Gastroesophageal sphincter (tissue), 4 donors: ENCODE data around the gene LDLRAD4. TPM values are rescaled to one million over a fixed set of nuclear protein-coding genes. Genes with fewer than 3 reads are reported as not detected.

Source experiments
- ATAC-seq: fragments of 150-250 bp; one replicate; pipeline ENCODE4 v1.9.1; 2016; ENCODE audit warnings: mild to moderate bottlenecking, moderate library complexity
- H3K27ac ChIP-seq, 4 donors: fragments of 200-600 bp; sonication (generic) in 3 of 4; 1 replicate in 3 of 4; 2 replicates in 1 of 4; pipeline ENCODE4 v1.5.1; 2016 to 2019
- H3K27me3 ChIP-seq: fragments of 200-600 bp; sonication (generic); one replicate; pipeline ENCODE4 v1.5.1; 2019
- H3K36me3 ChIP-seq, 2 donors: fragments of 200-600 bp; sonication (generic); one replicate each; pipeline ENCODE4 v1.5.1; 2019; ENCODE audit warnings: control low read depth in 1 of 2
- H3K4me1 ChIP-seq, 3 donors: fragments of 200-600 bp; sonication (generic); 1 replicate in 2 of 3; 2 replicates in 1 of 3; pipeline ENCODE4 v1.5.1; 2016 to 2019; ENCODE audit warnings: control low read depth in 2 of 3
- H3K4me3 ChIP-seq, 2 donors: fragments of 200-600 bp; sonication (generic); one replicate each; pipeline ENCODE4 v1.5.1; 2019; ENCODE audit warnings: mild to moderate bottlenecking in 1 of 2, moderate library complexity in 1 of 2
- H3K9me3 ChIP-seq, 3 donors: fragments of 200-600 bp; sonication (generic); one replicate each; pipeline ENCODE4 v1.5.1; 2017 to 2019; ENCODE audit warnings: control low read depth in 2 of 3
- EP300 ChIP-seq: sonication (generic); formaldehyde crosslinking; IDR thresholded peaks from one replicate; pipeline ENCODE4 v1.6.1; 2017; ENCODE audit warnings: antibody characterized with exemption, mild to moderate bottlenecking
- POLR2A ChIP-seq, 2 donors: fragments of 450-650 bp; IDR thresholded peaks; one replicate each; pipeline ENCODE4 v1.6.1; 2017; ENCODE audit warnings: antibody characterized with exemption in 2 of 2, mild to moderate bottlenecking in 2 of 2, moderate library complexity in 1 of 2
- POLR2AphosphoS5 ChIP-seq: sonication (generic); formaldehyde crosslinking; IDR thresholded peaks from one replicate; pipeline ENCODE4 v1.6.1; 2017; ENCODE audit warnings: antibody characterized with exemption
- WGBS, 2 donors: methylation state at CpG; one replicate each; pipeline ENCODE4 v1.1.5; 2018; ENCODE audit warnings: low coverage in 1 of 2; 5-methylcytosine and 5-hydroxymethylcytosine counted together
- total RNA-seq, 4 donors: library from RNA; depleted of rRNA; stranded (reverse); fragments of >200 nt; gene quantifications; one replicate each; pipeline ENCODE4 v1.1.0, GENCODE V29; 2016
- TF ChIP-seq, protein P1 (sequence below), 4 experiments: fragments of 200-600 bp in 2 of 4; fragments of 450-650 bp in 2 of 4; sonication (generic) in 1 of 4; IDR thresholded peaks; one replicate each; pipeline ENCODE4 v1.5.1; 2017 to 2019; ENCODE audit warnings: antibody characterized with exemption in 4 of 4, mild to moderate bottlenecking in 2 of 4, moderate library complexity in 2 of 4

Gene LDLRAD4
- total RNA-seq, 4 donors from 2014 or later = 28.1 to 85.9 (median 55.2) TPM

DNA sequence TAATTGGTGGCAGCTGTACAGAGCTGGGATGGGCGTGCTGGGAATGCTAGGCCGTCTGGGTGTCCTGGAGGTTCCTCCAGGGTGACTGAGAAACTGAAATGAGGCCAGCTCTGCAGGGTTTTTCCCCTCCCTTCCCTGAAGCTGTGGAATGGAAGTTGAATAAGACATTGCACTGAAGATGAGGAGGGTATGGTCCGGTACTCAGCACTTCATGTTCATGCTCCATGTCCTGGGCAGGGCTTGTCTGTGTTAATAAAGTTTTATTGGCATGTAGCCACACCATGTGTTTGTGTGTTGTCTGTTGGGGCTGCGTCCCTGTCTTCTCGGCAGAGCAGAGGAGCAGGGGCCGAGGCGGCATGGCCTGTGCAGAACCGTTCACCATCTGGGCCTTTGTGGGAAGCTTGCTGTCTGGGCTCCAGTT is 154.0 kb downstream of the LDLRAD4 start:
- Histone ChIP-seq H3K27ac (no peak overlapping the region), H3K9me3 (no peaks in the 10 kb centered on the region), H3K27me3 (no peaks in the 10 kb centered on the region), H3K36me3 (no peaks in the 10 kb centered on the region), H3K4me3 (no peak overlapping the region), H3K4me1 (peaks cover 0 to 64% (median 13%) of the 10 kb centered on the region in 3 donors)
- 43 to 77% methylated on average over 2 to 7 of the region's 8 CpGs for WGBS, 2 donors
- no peak for ATAC-seq
- TF ChIP-seq, protein P1, sequence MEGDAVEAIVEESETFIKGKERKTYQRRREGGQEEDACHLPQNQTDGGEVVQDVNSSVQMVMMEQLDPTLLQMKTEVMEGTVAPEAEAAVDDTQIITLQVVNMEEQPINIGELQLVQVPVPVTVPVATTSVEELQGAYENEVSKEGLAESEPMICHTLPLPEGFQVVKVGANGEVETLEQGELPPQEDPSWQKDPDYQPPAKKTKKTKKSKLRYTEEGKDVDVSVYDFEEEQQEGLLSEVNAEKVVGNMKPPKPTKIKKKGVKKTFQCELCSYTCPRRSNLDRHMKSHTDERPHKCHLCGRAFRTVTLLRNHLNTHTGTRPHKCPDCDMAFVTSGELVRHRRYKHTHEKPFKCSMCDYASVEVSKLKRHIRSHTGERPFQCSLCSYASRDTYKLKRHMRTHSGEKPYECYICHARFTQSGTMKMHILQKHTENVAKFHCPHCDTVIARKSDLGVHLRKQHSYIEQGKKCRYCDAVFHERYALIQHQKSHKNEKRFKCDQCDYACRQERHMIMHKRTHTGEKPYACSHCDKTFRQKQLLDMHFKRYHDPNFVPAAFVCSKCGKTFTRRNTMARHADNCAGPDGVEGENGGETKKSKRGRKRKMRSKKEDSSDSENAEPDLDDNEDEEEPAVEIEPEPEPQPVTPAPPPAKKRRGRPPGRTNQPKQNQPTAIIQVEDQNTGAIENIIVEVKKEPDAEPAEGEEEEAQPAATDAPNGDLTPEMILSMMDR (IDR thresholded peaks at IDR 0.05) = no peak
- no peak for TF ChIP-seq EP300
- TF ChIP-seq POLR2AphosphoS5 = no peak

DNA sequence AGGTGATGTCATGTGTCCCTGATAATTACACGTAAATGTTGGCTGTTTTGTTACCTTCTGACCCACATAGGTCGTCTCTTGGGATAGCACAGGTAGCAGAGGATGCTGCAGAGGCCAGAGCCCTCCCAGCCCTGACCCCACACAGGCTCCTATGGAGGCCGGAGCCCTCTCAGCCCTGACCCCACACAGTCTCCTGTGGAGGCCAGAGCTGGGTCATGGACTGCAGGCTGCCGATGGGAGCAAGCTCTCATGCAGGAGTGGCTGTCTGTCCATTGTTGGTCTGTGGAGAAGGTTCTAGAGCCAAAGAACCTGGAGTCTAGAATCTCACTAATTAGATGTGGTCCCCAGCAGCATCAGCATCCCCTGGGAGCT is 155.5 kb downstream of the LDLRAD4 start:
- Histone ChIP-seq H3K4me1 (peaks cover 0 to 75% (median 13%) of the 10 kb centered on the region in 3 donors), H3K36me3 (no peaks in the 10 kb centered on the region), H3K27ac (peak overlapping the region in 1 of 4 donors; percentile 72), H3K9me3 (no peaks in the 10 kb centered on the region), H3K4me3 (no peak overlapping the region), H3K27me3 (no peaks in the 10 kb centered on the region)
- no peak for ATAC-seq
- WGBS, 2 donors = 70 to 84% methylated on average over 2 of the region's 4 CpGs
- TF ChIP-seq POLR2AphosphoS5 (no peak), POLR2A (IDR thresholded peaks at IDR 0.05) (no peak), EP300 (no peak)
- TF ChIP-seq, protein P1 (IDR thresholded peaks at IDR 0.05) = no peak

DNA sequence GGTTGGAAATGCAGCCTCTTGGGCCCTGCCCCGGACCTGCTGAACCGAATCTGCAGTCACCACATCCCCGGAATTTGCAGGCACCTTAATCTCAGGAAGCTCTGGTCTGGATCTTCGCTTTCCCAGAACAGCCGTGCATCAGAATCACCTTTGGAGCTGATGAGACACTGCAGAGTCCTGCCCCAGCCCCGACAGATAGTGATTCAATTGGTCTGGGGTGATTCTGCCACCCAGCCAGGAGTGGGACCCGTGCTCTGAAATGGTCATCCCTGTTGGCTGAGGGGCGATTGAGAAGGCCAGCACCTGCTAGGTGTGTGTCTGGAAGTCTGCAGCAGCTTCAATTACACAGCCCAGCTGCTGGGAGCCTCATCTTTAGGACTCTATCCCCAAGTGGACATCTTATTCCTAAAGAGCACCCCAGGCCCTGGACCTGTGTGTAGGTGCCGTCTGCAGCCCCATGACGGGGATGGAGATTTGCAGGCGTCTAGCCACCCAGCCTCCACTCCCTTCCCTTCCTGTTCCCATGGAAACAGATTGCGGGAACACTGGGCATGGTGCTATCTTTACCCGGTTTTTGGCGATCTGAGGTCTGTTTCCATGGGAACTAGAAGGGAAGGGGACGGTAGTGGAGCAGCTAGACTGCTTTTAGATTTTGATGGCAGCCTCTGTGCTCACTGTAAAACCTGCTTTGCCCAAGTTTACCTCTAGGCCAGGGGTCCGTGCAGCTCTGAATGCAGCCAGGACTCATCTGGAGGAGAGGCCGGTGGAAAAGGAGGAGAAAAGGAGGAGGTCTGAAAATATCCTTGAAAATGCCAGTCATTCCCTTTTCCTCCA is 156.1 kb downstream of the LDLRAD4 start:
- 14 to 28% methylated on average over 2 to 3 of the region's 17 CpGs for WGBS, 2 donors
- no peaks in the 10 kb centered on the region for H3K9me3 ChIP-seq
- peaks cover 0 to 75% (median 19%) of the 10 kb centered on the region in 3 donors for H3K4me1 ChIP-seq
- H3K27me3 ChIP-seq = no peaks in the 10 kb centered on the region
- no peak overlapping the region for H3K4me3 ChIP-seq
- no peaks in the 10 kb centered on the region for H3K36me3 ChIP-seq
- peak overlapping the region in 3 of 4 donors; percentile 62 to 72 (median 72) for H3K27ac ChIP-seq
- TF ChIP-seq, protein P1 (IDR thresholded peaks at IDR 0.05) = no peak
- TF ChIP-seq POLR2AphosphoS5 = no peak
- TF ChIP-seq EP300 = no peak
- TF ChIP-seq POLR2A (IDR thresholded peaks at IDR 0.05) = no peak
- ATAC-seq = peak; percentile 13

DNA sequence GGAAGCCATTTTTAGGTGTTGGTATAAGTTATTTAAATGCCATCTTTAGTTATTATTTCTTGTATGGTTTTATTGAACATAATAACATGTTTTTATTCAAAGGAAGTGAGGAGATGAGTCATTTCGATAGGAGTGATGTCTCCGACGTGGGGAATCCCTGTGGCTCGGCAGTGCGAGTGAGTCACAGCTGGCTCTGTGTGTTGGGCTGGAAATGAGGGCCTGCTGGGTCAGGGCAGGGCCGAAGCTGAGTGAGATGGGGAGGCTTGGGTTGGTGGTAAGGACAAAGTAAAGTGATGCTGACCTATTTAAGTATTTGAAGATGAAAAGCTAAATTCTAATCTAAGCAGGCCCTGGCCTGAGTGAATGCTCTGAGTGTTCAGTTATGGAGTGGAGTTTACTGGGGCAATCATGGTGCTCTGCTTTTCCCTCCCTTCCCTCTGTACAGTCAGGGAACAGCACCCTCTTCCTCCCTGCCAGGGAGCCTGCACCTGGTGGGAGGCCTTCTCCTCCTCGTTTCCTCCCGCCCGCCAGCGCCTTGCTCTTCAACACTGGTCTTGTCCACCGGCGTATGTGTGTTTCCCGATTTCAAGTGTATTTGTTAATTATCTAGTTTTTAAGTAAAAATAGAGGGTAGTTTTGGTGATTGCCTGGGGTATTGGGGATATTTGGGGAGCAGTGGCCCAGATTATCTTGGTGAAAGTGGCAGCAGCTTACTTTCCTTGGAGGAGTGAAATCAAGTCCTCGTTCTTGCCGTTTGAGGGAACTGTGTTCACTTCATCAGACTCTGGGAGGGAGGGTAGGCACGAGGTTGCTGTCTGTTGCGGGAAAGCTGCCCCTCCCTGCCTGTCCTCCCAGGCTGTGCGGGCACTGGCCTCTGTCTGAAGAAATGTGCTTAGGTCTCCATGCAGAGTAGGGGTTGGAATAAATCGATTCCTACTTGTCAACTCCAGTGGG is 157.0 kb downstream of the LDLRAD4 start:
- no peaks in the 10 kb centered on the region for H3K36me3 ChIP-seq
- no peaks in the 10 kb centered on the region for H3K9me3 ChIP-seq
- H3K4me3 ChIP-seq = no peak overlapping the region
- no peaks in the 10 kb centered on the region for H3K27me3 ChIP-seq
- TF ChIP-seq, protein P1 (IDR thresholded peaks at IDR 0.05) = peak in 2 of 4 experiments; percentile 23 to 28
- TF ChIP-seq EP300 = no peak
- TF ChIP-seq POLR2A (IDR thresholded peaks at IDR 0.05) = no peak
- TF ChIP-seq POLR2AphosphoS5 = peak; percentile 82
- H3K4me1 ChIP-seq = peaks cover 0 to 76% (median 27%) of the 10 kb centered on the region in 3 donors
- peak; percentile 93 for ATAC-seq
- H3K27ac ChIP-seq = peak overlapping the region; percentile 25 to 72 (median 67)
- WGBS, 2 donors = 53 to 58% methylated on average over 15 to 19 of the region's 19 CpGs
